GM06990 (cell line): ENCODE data around the gene IDH3A.
A peak's percentile ranks its signal among the peaks of the same experiment; 100 is the strongest.
"Not testable (repeated sequence)": the region's sequence is repeated elsewhere in the genome, so short reads cannot be mapped to it uniquely, and the experiment has no call there.

Experiments used
- DNase-seq: peaks from one replicate; pipeline ENCODE4 v3.0.0-alpha.2; 2011; ENCODE audit not compliant: insufficient read length; ENCODE audit errors: extremely low read depth
- H3K27me3 ChIP-seq: replicated peaks from 2 replicates; pipeline ENCODE4 v1.6.0; 2011; ENCODE audit warnings: low read length; ENCODE audit not compliant: control insufficient read depth, insufficient read depth
- H3K36me3 ChIP-seq: 2 replicates; pipeline ENCODE4 v1.5.1; 2011; ENCODE audit warnings: low read length; ENCODE audit not compliant: control insufficient read depth, insufficient read depth
- H3K4me3 ChIP-seq: replicated peaks from 2 replicates; pipeline ENCODE4 v1.5.1; 2011; ENCODE audit warnings: low read depth, mild to moderate bottlenecking, control low read depth, low read length
- CTCF ChIP-seq: IDR thresholded peaks from 2 replicates; pipeline ENCODE4 v1.5.1; 2011; ENCODE audit warnings: low read length, control low read depth, mild to moderate bottlenecking, inconsistent platforms; ENCODE audit not compliant: insufficient read depth, poor library complexity, severe bottlenecking

Gene IDH3A

DNA sequence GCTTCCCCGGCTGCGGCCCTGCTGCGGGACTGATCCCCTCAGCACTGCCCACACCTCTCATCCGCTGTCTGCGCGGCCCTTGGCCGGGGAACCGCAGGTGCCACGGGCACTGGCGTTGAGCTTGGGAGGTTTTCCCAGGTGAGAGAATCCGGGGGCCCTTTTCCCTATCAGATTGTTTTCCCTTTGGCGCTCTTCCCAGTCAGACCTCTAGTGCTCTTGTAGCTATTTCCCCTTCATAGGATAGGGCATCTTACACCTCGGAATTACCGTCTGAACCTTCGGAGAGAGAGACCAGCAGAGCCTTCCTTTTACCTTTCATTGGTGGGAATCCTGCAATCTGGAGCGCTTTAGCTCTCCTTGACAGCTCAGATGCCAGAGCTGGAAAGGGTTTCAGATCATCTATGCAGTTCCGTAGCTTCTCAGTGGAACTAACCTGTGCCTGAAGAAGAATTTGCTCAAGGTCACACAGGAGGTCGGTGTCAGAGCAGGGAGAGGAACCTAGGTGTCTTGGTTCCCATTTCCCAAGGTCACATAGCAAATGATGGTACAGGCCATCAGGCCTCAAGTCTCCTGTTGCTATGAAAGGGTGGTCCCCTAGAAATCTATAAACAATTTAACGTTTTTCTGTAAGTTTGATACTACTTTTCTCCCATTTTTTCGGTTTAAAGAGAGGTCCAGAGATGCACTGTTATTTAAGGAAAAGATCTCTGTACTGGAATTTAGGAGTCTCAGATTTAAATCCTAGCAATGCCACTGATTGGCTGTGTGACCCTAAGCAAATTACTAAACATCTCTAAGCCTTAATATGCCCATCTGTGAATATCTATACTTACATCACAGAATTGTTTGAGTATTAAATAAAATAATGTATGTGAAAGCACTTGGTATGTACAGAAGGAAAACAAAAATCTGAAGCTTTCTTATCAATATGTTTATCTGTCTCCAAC is 916 bp downstream of the IDH3A start:
- Histone ChIP-seq H3K36me3 (peaks cover 5% of the 10 kb centered on the region), H3K27me3 (no peaks in the 10 kb centered on the region), H3K4me3 (peak overlapping the region; percentile 77)
- no peak for DNase-seq
- no peak for TF ChIP-seq CTCF

GRCh38 chr15:78151075-78151474 is 1.9 kb downstream of the IDH3A start:
- not testable (repeated sequence) for H3K27me3 ChIP-seq

GRCh38 chr15:78154955-78155354 is 5.8 kb downstream of the IDH3A start:
- Histone ChIP-seq H3K4me3 (no peak overlapping the region), H3K36me3 (peaks cover 10% of the 10 kb centered on the region), H3K27me3 (no peaks in the 10 kb centered on the region)
- no peak for DNase-seq
- TF ChIP-seq CTCF, result no peak

More at GRCh38 chr15:78151075-78151474, 1.9 kb downstream of the IDH3A start:
- not testable (repeated sequence) for H3K4me3 ChIP-seq, DNase-seq, H3K36me3 ChIP-seq

DNA sequence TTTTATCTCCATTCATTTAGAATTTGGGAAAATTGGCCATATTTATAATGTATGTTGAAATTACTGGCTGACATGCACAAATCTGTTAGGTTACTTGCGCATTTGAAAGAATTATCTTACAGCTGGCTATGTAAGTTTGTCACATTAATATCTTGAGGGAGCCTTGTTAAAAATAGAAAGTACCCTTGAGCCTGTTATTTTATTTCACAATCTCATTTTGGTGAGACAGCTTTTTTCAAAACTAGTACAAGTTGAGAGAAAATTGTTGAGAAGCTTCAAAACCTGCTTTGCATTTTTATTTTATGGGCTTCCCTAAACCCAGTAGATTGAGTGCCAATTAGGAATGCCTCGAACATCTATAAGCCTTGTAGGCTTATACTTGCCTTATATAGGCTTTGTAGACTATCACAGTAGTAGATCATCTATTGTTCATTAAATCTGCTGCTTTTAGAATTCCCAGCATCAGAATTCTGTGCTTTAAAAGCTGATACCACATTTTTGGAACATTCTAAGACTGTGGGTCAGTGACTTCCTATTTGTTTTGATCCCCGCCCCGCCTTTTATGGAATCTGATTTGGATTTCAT is 6.3 kb downstream of the IDH3A start:
- Histone ChIP-seq H3K36me3 (peaks cover 12% of the 10 kb centered on the region), H3K27me3 (no peaks in the 10 kb centered on the region), H3K4me3 (no peak overlapping the region)
- DNase-seq, result no peak
- TF ChIP-seq CTCF, result no peak

DNA sequence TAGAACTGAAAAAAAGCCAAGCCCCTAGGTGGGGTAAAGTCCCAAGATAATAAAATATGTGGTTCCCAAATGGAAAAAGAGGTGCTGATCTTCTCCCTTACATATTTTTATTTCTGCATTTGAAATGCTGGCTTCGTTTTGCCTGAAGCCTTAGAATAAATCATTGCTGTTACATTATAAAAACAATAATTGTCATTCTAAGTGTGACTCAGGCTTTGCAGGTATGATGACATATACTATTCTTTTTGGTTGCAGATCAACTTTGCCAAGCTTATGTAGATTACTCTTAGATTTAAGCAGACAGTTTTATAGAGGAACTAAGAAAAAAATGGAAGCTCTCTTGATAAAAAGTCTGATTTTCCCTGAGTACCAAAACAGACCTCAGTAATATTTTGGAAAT is 7.5 kb downstream of the IDH3A start:
- Histone ChIP-seq H3K4me3 (no peak overlapping the region), H3K36me3 (peaks cover 15% of the 10 kb centered on the region), H3K27me3 (no peaks in the 10 kb centered on the region)
- no peak for TF ChIP-seq CTCF
- no peak for DNase-seq

GRCh38 chr15:78157203-78157602 is 8.0 kb downstream of the IDH3A start:
- no peaks in the 10 kb centered on the region for H3K27me3 ChIP-seq
- TF ChIP-seq CTCF, result no peak
- no peak overlapping the region for H3K4me3 ChIP-seq
- no peak for DNase-seq
- peaks cover 20% of the 10 kb centered on the region for H3K36me3 ChIP-seq
